ENCODE measurements around the gene LRRC4.

Gene LRRC4

DNA sequence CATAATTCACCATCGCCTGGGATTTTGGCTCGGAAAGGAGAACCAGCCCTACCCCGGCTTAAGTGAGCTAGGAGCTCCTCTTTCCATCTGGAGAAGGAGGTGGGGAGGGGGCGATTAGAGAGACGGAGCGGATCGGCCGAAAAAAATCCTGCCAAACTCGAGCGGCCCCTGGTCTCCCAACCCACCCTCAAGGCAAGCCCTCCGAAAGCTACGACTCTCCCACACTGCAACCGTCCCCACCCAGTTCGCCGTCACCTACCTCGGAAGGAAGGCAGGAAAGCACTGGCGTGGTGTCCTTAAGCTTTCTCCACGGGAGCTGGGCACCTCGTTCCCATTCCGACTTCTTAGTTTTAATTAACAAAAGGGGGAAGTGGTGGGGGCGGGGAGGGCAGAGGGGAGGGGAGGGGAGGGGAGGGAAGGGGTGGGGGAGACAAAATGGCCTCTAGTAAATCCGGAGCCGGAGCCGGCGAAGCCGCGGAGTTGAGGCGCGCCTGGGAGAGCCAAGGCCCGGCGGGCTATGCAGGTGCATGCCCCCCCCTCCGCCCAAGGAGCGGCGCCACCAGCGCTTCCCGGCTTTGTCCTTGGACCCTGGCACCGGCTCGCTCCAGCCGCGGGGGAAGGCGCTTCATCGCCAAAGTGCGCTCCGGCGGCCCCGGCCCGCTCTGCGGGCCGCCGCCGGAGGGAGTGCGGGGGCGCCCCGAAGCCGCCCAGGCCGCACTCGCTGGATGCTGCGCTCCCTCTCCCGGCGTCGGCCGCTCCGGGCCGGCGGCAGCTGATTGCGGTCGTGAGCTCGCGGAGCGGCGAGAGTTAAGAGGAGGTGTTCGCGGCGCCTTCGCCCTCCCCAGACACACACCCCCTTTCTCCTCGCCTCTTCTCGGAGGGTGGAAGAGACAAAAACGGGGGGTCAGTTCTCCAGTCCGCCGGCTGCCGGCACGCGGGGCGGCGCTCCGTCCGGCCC lies at the start of gene LRRC4:
Gene LRRC4, minus strand, starts transcription at position 784 of the 958 bp plus-strand sequence. CDS start 797 bp downstream, outside the sequence.
- peak within 1 kb of the TSS; percentile 55 for H3K4me3 ChIP-seq (ENCODE audit: low read depth, low read length)
- TF ChIP-seq, protein P1, sequence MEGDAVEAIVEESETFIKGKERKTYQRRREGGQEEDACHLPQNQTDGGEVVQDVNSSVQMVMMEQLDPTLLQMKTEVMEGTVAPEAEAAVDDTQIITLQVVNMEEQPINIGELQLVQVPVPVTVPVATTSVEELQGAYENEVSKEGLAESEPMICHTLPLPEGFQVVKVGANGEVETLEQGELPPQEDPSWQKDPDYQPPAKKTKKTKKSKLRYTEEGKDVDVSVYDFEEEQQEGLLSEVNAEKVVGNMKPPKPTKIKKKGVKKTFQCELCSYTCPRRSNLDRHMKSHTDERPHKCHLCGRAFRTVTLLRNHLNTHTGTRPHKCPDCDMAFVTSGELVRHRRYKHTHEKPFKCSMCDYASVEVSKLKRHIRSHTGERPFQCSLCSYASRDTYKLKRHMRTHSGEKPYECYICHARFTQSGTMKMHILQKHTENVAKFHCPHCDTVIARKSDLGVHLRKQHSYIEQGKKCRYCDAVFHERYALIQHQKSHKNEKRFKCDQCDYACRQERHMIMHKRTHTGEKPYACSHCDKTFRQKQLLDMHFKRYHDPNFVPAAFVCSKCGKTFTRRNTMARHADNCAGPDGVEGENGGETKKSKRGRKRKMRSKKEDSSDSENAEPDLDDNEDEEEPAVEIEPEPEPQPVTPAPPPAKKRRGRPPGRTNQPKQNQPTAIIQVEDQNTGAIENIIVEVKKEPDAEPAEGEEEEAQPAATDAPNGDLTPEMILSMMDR (IDR thresholded peaks at IDR 0.05; ENCODE audit: low read depth, low read length): no peak

DNA sequence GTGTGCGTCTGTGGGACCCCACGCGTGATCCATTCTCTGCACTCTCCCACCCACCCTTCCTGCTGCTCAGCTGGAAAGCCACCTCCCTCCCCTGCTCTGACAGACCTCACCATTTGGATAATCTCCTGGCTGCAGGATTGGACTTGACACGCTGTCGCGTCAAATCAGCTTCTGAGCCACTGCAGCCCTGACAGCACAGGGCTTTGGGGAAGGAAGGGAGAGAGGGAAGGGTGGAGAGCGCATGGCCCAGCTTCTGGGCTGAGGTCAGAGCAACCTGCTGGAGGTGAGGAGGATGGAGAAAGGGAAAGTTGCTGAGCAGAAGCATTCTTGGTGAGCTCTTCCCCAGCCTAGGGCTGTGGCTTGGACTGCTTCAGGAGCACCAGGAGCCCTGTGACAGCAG lies 48.9 kb upstream of the LRRC4 start:
- no peak overlapping the region for H3K4me3 ChIP-seq (ENCODE audit: low read depth, low read length)
- TF ChIP-seq, protein P1 (IDR thresholded peaks at IDR 0.05; ENCODE audit: low read depth, low read length): no peak

GRCh38 chr7:128078309-128078708 lies 47.1 kb upstream of the LRRC4 start:
- TF ChIP-seq, protein P1 (IDR thresholded peaks at IDR 0.05; ENCODE audit: low read depth, low read length): no peak
- H3K4me3 ChIP-seq (ENCODE audit: low read depth, low read length): no peak overlapping the region

- H3K4me3 ChIP-seq (ENCODE audit: low read depth, low read length): no peak overlapping the region
- TF ChIP-seq, protein P1 (IDR thresholded peaks at IDR 0.05; ENCODE audit: low read depth, low read length): no peak
These were observed 45.6 kb upstream of the LRRC4 start for GRCh38 chr7:128076796-128077271.

DNA sequence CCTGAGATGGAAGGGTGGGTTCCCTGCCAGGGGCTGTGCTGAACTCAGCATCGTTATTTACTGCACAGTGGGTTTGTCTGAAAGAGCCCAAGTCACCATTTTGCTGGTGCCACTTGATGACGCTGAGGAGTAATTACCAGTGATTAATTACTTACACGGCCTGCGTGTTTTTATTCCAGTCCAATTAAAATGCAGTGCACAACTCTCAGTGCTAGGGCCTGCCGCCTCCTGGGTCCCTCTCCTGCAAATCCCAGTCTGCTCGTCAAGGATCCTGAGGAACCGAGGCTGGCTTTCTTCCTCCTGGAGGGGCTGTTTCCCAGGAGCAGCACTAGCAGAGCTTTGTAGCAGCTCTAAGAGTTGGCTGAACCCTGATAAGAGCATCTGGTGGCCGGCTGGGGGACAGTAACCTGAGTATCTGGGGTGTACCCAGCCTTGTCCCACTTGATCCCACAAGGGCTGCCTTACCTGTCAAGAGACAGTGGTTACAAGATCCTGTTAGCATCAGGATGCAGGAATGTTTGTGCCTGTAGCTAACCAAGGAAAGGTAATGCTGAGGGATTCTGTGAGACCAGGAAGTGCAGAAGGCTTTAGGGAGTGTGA lies 45.1 kb upstream of the LRRC4 start:
- TF ChIP-seq, protein P1 (IDR thresholded peaks at IDR 0.05; ENCODE audit: low read depth, low read length): no peak
- no peak overlapping the region for H3K4me3 ChIP-seq (ENCODE audit: low read depth, low read length)

- no peak overlapping the region for H3K4me3 ChIP-seq (ENCODE audit: low read depth, low read length)
- TF ChIP-seq, protein P1 (IDR thresholded peaks at IDR 0.05; ENCODE audit: low read depth, low read length): no peak
These were observed 44.2 kb upstream of the LRRC4 start for GRCh38 chr7:128075242-128076095.
